GM12864 (cell line): Measurements from ENCODE around the gene BACE2.

ENCODE experiments used
- DNase-seq: peaks from one replicate; pipeline ENCODE4 v3.0.0-alpha.2; 2011; ENCODE audit warnings: low read depth
- H3K4me3 ChIP-seq: 2 replicates; pipeline ENCODE4 v1.5.1; 2011; ENCODE audit warnings: mild to moderate bottlenecking, low read depth, low read length, control low read depth
- CTCF ChIP-seq: IDR thresholded peaks from 2 replicates; pipeline ENCODE4 v1.5.1; 2011; ENCODE audit warnings: low read depth, mild to moderate bottlenecking, moderate library complexity, low read length, control low read depth, inconsistent platforms; ENCODE audit errors: missing control alignments

Gene BACE2

GRCh38 chr21:41219498-41220207 is 51.7 kb downstream of the BACE2 start:
- no peak for TF ChIP-seq CTCF
- no peak overlapping the region for H3K4me3 ChIP-seq
- no peak for DNase-seq

- no peak overlapping the region for H3K4me3 ChIP-seq
- DNase-seq: no peak
- TF ChIP-seq CTCF: no peak
Observed at GRCh38 chr21:41220208-41220733, 52.3 kb downstream of the BACE2 start.

- TF ChIP-seq CTCF: no peak
- H3K4me3 ChIP-seq: no peak overlapping the region
- no peak for DNase-seq
Observed at GRCh38 chr21:41222247-41223068, 54.5 kb downstream of the BACE2 start.

- no peak for TF ChIP-seq CTCF
- no peak for DNase-seq
- no peak overlapping the region for H3K4me3 ChIP-seq
Observed at GRCh38 chr21:41226853-41227252, 58.9 kb downstream of the BACE2 start.

- H3K4me3 ChIP-seq: no peak overlapping the region
- DNase-seq: no peak
- TF ChIP-seq CTCF: no peak
Observed at GRCh38 chr21:41227357-41228005, 59.5 kb downstream of the BACE2 start.

- no peak for DNase-seq
- H3K4me3 ChIP-seq: no peak overlapping the region
- no peak for TF ChIP-seq CTCF
Observed at GRCh38 chr21:41228006-41228370, 60.0 kb downstream of the BACE2 start.
